Stimulated activated CD4-positive, alpha-beta T cell treated with anti-CD3 and anti-CD28 coated beads, TNF-alpha, amount 100 ng/mL, for 24 hours (primary cell): ENCODE measurements around the gene NUP85.
"Not testable (repeated sequence)": the region's sequence is repeated elsewhere in the genome, so short reads cannot be mapped to it uniquely, and the experiment has no call there.

Experiments
- DNase-seq, 3 experiments: peaks; one replicate each; pipeline ENCODE4 v3.0.0-alpha.2; 2020; ENCODE audit warnings: low read depth in 3 of 3

NUP85 gene

GRCh38 chr17:75267411-75268232 lies 62.1 kb downstream of the NUP85 start:
- no peak for DNase-seq

GRCh38 chr17:75269844-75270217 lies 64.4 kb downstream of the NUP85 start:
- no peak for DNase-seq

GRCh38 chr17:75270218-75270965 lies 64.9 kb downstream of the NUP85 start:
- DNase-seq, result peak in 2 of 3 experiments; percentile 31 to 64

GRCh38 chr17:75270966-75271232 lies 65.4 kb downstream of the NUP85 start, which contains the start of gene MIF4GD:
MIF4GD (minus strand) TSS chr17:75271231; CDS start chr17:75270195, 1,036 bp downstream.
- no peak for DNase-seq

GRCh38 chr17:75271233-75271954 lies 65.9 kb downstream of the NUP85 start:
- DNase-seq, result peak; percentile 77 to 84 (median 82)

- peak in 1 of 3 experiments; percentile 26 for DNase-seq
Measured at GRCh38 chr17:75271955-75272847, 66.7 kb downstream of the NUP85 start.

- DNase-seq, result no peak
Measured at GRCh38 chr17:75272848-75273184, 67.3 kb downstream of the NUP85 start.

- no peak for DNase-seq
Measured at GRCh38 chr17:75273977-75274708, 68.7 kb downstream of the NUP85 start.

GRCh38 chr17:75277664-75278071 lies 72.2 kb downstream of the NUP85 start:
- no peak for DNase-seq

GRCh38 chr17:75280189-75280588 lies 74.7 kb downstream of the NUP85 start:
- not testable (repeated sequence) for DNase-seq

- no peak for DNase-seq
Measured at GRCh38 chr17:75285123-75285522, 79.6 kb downstream of the NUP85 start.
